GM19043 (cell line): ENCODE measurements around the gene MESP1.

Experiments
- ATAC-seq: cut with Tn5 transposase; IDR thresholded peaks from one replicate; pipeline ENCODE4 v1.9.1; 2021; ENCODE audit warnings: low read depth; ENCODE audit not compliant: unreplicated experiment

Gene MESP1

DNA sequence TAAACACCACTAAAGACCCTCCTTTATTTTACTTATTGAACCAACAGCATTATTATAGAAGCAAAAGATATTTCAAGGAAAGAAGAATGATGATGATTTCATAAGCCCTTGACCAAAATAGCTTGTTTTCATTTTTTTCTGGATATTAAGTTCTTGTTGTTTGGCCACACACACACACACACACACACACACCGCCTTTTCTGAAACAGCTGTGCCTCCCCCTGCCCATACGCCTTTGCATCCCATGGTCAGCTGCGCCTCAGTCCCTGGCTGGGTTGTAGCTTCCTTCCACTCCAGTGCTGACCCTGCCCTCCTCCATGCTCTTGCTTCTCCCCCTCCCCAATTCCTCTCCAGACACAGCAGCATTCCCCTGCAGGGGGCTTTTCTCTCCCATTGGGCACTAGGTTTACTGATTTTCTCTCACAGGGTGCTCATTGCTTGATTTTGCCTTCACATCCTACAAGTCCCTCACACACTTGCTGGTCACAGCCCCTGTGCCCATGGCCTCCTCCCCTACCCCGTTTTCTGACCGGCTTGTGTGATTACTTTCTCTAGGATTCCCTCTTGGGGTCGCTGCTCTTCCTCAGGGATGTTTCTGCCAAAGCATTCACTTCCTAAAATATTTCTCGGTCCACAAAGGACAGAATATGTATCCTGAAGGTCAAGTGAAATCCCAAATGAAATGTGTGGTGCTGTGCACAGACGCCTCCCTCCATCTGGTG is 18.4 kb downstream of the MESP1 start:
- ATAC-seq: no peak

DNA sequence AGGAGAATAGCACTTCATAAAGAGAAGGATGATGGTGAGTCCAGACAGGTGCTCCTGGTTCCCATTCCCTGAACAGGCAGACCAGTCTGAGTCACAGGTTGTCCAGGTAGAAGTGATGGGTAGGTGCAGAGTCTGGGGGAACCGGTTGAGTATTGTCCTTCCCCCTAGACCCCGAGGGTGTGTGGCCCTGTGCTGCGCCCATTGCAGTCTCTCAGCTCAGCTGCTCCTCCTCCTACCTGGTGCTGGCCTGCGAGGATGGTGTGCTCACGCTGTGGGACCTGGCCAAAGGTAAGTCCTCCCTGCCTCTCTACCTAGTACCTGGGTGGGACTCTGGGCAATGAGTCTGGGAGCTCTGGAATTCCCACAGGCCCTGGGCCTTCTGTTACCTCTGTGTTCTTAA is 19.8 kb downstream of the MESP1 start:
- ATAC-seq: no peak

GRCh38 chr15:89728254-89728653 is 22.8 kb downstream of the MESP1 start:
- ATAC-seq: no peak

DNA sequence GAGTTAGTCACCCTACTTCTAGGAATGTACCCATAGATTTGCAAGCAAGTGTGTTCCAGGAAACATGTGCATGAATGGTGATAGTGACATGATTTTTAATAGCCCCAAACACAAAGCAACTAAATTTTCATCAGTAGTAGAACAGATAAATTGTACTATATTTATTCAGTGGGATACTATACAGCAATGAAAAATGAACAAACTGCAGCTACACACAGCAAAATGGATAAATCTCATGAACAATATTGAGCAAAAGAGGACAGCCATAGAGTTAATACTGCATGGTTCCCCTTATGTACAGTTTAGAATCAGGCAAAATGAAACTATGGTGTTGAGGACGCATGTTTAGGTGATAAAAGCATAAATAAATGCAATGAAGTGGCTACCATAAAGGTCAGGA is 26.0 kb downstream of the MESP1 start:
- ATAC-seq: no peak

- no peak for ATAC-seq
These were observed 26.4 kb downstream of the MESP1 start for GRCh38 chr15:89724621-89725020.

DNA sequence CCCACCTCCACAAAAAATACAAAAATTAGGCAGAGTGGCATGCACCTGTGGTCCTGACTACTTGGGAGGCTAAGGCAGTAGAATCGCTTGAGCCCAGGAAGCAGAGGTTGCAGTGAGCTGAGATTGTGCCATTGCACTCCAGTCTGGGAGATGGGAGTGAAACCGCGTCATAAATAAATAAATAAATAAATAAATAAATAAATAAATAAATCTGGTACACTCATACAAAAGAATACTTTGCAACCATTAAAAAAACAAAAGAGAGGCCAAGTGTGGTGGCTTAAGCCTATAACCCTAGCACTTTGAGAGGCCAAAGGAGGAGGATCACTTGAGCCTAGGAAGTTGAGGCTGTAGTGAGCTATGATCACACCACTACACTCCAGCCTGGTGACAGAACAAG is 28.0 kb downstream of the MESP1 start:
- ATAC-seq: no peak

- no peak for ATAC-seq
These were observed 36.3 kb downstream of the MESP1 start for GRCh38 chr15:89714775-89715174.

- ATAC-seq: no peak
These were observed 43.5 kb downstream of the MESP1 start for GRCh38 chr15:89707577-89707976.

DNA sequence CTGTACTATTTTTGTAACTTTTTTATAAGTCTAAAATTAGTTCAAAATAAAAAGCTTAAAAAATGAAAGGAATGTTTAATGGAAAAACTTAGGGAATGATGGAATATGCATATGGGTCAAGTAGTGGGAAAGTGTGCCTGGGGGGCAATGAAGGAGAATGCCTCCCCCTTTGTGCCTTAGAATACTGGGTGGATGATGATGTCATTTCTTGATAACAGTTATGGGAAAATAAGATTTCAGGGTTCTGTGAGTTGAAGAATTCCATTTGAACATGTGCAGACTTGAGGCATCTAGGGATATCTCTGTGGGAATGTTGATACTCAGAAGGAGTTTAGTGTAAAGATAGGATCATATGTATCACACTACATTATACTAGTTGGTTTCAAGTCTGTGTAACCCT is 46.6 kb downstream of the MESP1 start:
- no peak for ATAC-seq
